GM12864 (cell line): ENCODE data around the gene EVL.
A peak's percentile ranks its signal among the peaks of the same experiment; 100 is the strongest.

Experiments
- DNase-seq: peaks from one replicate; pipeline ENCODE4 v3.0.0-alpha.2; 2011; ENCODE audit warnings: low read depth
- H3K4me3 ChIP-seq: 2 replicates; pipeline ENCODE4 v1.5.1; 2011; ENCODE audit warnings: mild to moderate bottlenecking, low read depth, low read length, control low read depth
- CTCF ChIP-seq: IDR thresholded peaks from 2 replicates; pipeline ENCODE4 v1.5.1; 2011; ENCODE audit warnings: low read depth, mild to moderate bottlenecking, moderate library complexity, low read length, control low read depth, inconsistent platforms; ENCODE audit errors: missing control alignments

Gene EVL

GRCh38 chr14:100103250-100104005, 38.2 kb downstream of the EVL start:
- H3K4me3 ChIP-seq = no peak overlapping the region
- no peak for DNase-seq
- TF ChIP-seq CTCF = no peak

GRCh38 chr14:100104006-100104352, 38.8 kb downstream of the EVL start:
- no peak for DNase-seq
- no peak overlapping the region for H3K4me3 ChIP-seq
- no peak for TF ChIP-seq CTCF

- H3K4me3 ChIP-seq = no peak overlapping the region
- DNase-seq = no peak
- peak; percentile 31 for TF ChIP-seq CTCF
These were observed 39.5 kb downstream of the EVL start for GRCh38 chr14:100104523-100105300.

- no peak for DNase-seq
- H3K4me3 ChIP-seq = no peak overlapping the region
- TF ChIP-seq CTCF = no peak
These were observed 40.3 kb downstream of the EVL start for GRCh38 chr14:100105357-100106169.

- DNase-seq = no peak
- TF ChIP-seq CTCF = no peak
- no peak overlapping the region for H3K4me3 ChIP-seq
These were observed 41.3 kb downstream of the EVL start for GRCh38 chr14:100106250-100107112.

GRCh38 chr14:100107236-100107635, 42.0 kb downstream of the EVL start:
- no peak for DNase-seq
- no peak overlapping the region for H3K4me3 ChIP-seq
- no peak for TF ChIP-seq CTCF
